ENCODE results near the gene SLC66A1.

SLC66A1 gene

DNA sequence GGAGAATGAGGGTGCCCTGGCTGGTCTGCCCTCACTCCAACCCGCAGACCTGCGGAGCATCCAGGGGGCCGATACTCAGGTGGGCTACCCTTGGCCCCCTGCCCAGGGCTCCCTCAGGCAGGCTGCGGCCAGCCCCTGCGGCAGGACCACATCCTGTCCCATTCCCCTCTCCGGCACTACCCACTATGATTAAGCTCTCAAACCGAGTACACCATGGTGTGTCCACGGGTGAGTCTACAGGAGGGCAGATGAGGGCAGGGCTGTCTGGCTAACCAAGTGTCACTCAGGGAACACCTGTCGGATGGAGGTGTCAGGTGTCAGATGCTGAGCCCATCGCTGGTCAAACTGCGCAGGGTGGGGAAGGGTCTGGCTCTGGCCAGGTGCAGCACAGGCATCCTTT, 47.2 kb downstream of the SLC66A1 start:
- TF ChIP-seq, protein P1, sequence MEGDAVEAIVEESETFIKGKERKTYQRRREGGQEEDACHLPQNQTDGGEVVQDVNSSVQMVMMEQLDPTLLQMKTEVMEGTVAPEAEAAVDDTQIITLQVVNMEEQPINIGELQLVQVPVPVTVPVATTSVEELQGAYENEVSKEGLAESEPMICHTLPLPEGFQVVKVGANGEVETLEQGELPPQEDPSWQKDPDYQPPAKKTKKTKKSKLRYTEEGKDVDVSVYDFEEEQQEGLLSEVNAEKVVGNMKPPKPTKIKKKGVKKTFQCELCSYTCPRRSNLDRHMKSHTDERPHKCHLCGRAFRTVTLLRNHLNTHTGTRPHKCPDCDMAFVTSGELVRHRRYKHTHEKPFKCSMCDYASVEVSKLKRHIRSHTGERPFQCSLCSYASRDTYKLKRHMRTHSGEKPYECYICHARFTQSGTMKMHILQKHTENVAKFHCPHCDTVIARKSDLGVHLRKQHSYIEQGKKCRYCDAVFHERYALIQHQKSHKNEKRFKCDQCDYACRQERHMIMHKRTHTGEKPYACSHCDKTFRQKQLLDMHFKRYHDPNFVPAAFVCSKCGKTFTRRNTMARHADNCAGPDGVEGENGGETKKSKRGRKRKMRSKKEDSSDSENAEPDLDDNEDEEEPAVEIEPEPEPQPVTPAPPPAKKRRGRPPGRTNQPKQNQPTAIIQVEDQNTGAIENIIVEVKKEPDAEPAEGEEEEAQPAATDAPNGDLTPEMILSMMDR (IDR thresholded peaks at IDR 0.05; ENCODE audit: low read length, missing control alignments): no peak
- no peak overlapping the region for H3K4me3 ChIP-seq (replicated peaks; ENCODE audit: low read depth, low read length)
- no peak for DNase-seq (ENCODE audit: low read depth)

DNA sequence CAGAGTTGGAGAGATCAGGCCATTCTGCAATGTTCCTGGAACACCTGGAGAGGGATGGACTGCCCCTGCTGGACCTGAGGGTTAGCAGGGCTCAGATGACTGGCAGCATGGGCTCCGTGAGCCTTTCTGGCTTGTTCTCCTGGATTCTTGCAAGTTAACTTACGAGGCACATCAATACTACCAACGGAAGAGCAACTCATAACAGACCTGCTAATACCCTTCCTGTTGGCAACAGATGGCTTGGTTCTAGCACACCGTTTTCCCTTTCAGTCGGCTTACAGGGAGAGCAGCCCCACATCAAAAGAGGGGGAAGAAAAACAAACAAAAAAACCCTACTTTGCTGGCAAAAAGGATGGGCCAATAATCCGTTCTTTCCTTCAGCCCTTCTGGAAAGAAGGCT, 47.9 kb downstream of the SLC66A1 start:
- TF ChIP-seq, protein P1 (IDR thresholded peaks at IDR 0.05; ENCODE audit: low read length, missing control alignments): no peak
- DNase-seq (ENCODE audit: low read depth): no peak

DNA sequence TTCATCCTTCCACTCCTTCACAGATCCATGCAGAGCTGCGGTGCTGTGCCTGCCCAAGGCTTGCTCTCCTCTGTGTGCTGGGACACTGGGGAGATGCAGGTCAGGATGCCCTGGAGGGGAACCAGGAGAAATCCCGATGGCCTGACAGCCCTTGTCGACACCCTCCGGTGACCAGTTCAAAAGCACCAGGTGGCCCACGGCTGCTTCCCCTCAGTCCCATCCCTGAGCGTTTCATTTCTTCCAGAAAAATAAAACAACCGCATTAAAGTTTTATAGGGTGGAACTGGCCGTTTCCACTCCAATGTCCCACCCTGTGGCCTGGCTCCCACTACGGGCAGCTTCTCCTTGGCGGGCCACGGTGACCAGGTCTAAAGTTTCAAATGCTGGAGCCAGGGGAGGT, 48.3 kb downstream of the SLC66A1 start:
- no peak overlapping the region for H3K4me3 ChIP-seq (replicated peaks; ENCODE audit: low read depth, low read length)
- TF ChIP-seq, protein P1 (IDR thresholded peaks at IDR 0.05; ENCODE audit: low read length, missing control alignments): no peak
- DNase-seq (ENCODE audit: low read depth): no peak

More for the DNA sequence above, 47.9 kb downstream of the SLC66A1 start:
- no peak overlapping the region for H3K4me3 ChIP-seq (replicated peaks; ENCODE audit: low read depth, low read length)

DNA sequence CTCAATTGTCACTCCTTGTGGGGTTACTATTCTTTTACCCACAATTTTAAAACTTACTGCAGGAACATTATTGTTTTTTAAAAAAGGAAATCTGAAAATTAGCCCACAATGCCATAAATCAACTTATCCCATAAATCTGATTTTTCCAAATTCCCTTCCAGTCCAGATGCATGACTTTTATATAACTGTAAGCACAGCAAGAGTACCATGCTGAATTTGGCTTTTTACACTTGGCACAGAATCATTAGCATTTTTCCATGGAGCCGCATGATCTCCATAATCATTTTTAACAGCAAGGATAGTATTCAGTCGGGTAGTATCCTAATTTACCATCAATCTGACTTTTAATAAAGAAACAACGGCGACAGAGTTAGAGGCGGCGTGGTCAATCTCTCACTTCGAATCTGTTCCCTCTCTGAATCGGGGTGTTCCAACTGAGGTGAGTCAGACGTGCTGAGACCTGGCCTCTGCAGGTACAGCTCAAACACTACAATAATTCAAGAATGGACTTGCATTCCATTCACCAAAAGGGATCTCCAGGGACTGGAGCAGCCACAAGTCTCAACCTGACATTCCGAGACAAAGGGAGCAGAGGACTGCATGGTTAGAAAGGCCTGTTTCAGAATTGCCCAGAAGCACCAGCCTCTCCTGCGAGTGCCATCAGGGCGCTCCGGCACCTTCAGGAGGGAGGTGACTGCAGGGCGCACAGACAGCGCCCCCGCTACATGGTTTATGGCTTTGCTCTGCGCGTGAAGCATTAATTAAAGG, 48.9 kb downstream of the SLC66A1 start:
- H3K4me3 ChIP-seq (replicated peaks; ENCODE audit: low read depth, low read length): no peak overlapping the region
- TF ChIP-seq, protein P1 (IDR thresholded peaks at IDR 0.05; ENCODE audit: low read length, missing control alignments): no peak
- no peak for DNase-seq (ENCODE audit: low read depth)

DNA sequence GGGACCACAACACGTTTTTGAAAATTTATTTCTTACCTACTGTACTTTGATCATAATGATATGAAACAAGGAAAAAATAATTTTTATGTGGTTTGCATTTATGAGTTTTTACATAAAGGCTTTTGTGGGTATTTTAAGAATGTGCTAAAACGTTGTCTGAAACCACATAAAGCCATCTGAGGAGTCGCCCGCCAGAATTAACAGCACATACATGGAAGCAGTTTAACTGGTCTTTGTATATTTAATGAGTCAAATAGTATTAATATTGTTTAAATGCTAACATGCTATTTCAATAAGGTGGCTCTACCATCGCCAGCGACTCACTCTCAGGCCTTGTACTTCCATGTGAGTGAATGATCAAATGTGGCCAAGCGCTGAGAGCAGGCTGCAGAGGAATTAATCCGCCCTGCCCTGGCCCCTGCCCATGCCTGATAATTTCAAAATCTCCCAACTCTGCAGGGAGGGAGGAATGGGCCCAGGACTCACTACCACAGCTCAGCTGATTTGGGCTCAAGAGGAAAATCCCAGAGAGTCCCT, 49.6 kb downstream of the SLC66A1 start:
- TF ChIP-seq, protein P1 (IDR thresholded peaks at IDR 0.05; ENCODE audit: low read length, missing control alignments): no peak
- H3K4me3 ChIP-seq (replicated peaks; ENCODE audit: low read depth, low read length): no peak overlapping the region
- DNase-seq (ENCODE audit: low read depth): no peak

DNA sequence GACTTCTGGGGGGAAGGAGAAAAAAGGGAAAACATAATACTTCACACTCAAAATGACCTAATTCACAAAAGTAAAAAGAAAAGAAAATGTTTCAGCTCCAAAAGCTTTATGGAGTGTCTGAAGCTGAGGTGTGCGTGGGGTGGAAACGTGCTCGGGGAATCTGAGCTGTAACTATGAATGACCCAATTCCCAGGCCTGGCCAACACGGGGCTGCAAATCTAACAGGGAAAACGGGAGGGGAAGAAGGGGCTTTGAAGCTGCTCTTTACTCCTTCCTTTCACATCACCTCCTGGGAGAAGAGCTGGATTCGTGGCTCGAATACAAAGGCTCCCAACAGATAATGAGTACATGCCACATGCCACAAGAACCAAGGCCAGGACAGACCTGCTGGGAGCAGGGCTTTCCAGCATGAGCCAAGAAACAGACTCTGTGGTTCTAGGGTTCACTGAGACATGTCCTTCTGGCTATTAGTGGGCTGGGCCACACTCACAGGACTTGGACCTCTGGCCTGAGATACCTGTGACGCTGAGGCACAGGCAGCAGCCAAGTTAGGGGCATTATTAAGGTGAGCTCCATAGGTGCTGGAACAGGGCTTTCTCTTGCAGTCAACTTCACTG, 51.5 kb downstream of the SLC66A1 start:
- H3K4me3 ChIP-seq (replicated peaks; ENCODE audit: low read depth, low read length): no peak overlapping the region
- TF ChIP-seq, protein P1 (IDR thresholded peaks at IDR 0.05; ENCODE audit: low read length, missing control alignments): no peak
- no peak for DNase-seq (ENCODE audit: low read depth)

Measured in fibroblast of pulmonary artery (primary cell).